ENCODE data around the gene HMCN2. TPM values are rescaled to one million over a fixed set of nuclear protein-coding genes. Genes with fewer than 3 reads are reported as not detected.

The HMCN2 gene
- total RNA-seq, 2 donors from 2014 or later, result 20.1 to 30.6 TPM

GRCh38 chr9:130377612-130378011 lies 112.1 kb downstream of the HMCN2 start:
- no peak overlapping the region for H3K27ac ChIP-seq
- H3K9ac ChIP-seq (ENCODE audit: low read depth in 2 of 2, low read length in 2 of 2), result no peak overlapping the region
- no peaks in the 10 kb centered on the region for H3K27me3 ChIP-seq
- DNase-seq, result no peak
- H3K36me3 ChIP-seq, result no peaks in the 10 kb centered on the region
- H3K4me1 ChIP-seq, result no peaks in the 10 kb centered on the region
- no peak for TF ChIP-seq CTCF (IDR thresholded peaks at IDR 0.05)
- intact Hi-C loops (cut with DNase I), result no loop called here
- H3K4me3 ChIP-seq, result no peak overlapping the region
- H3K9me3 ChIP-seq, result no peaks in the 10 kb centered on the region

- H3K36me3 ChIP-seq, result no peaks in the 10 kb centered on the region
- intact Hi-C loops (cut with DNase I), result no loop called here
- no peak for TF ChIP-seq CTCF (IDR thresholded peaks at IDR 0.05)
Observed at GRCh38 chr9:130378875-130379648, 113.5 kb downstream of the HMCN2 start.

GRCh38 chr9:130379649-130379970 lies 114.0 kb downstream of the HMCN2 start:
- Histone ChIP-seq H3K9ac (ENCODE audit: low read depth in 2 of 2, low read length in 2 of 2) (no peak overlapping the region), H3K4me1 (no peaks in the 10 kb centered on the region), H3K27ac (no peak overlapping the region), H3K9me3 (no peaks in the 10 kb centered on the region), H3K27me3 (no peaks in the 10 kb centered on the region), H3K4me3 (no peak overlapping the region), H3K36me3 (no peaks in the 10 kb centered on the region)
- no peak for DNase-seq
- no peak for TF ChIP-seq CTCF (IDR thresholded peaks at IDR 0.05)
- intact Hi-C loops (cut with DNase I), result no loop called here

More at GRCh38 chr9:130378875-130379648, 113.5 kb downstream of the HMCN2 start:
- no peaks in the 10 kb centered on the region for H3K4me1 ChIP-seq
- H3K9me3 ChIP-seq, result no peaks in the 10 kb centered on the region
- DNase-seq, result no peak
- no peak overlapping the region for H3K4me3 ChIP-seq
- H3K27ac ChIP-seq, result no peak overlapping the region
- H3K27me3 ChIP-seq, result no peaks in the 10 kb centered on the region
- H3K9ac ChIP-seq (ENCODE audit: low read depth in 2 of 2, low read length in 2 of 2), result no peak overlapping the region

GRCh38 chr9:130380920-130381469 lies 115.4 kb downstream of the HMCN2 start:
- Histone ChIP-seq H3K27me3 (no peaks in the 10 kb centered on the region), H3K4me3 (no peak overlapping the region), H3K36me3 (no peaks in the 10 kb centered on the region), H3K4me1 (no peaks in the 10 kb centered on the region), H3K9me3 (no peaks in the 10 kb centered on the region), H3K9ac (ENCODE audit: low read depth in 2 of 2, low read length in 2 of 2) (no peak overlapping the region), H3K27ac (no peak overlapping the region)
- TF ChIP-seq CTCF (IDR thresholded peaks at IDR 0.05), result no peak
- intact Hi-C loops (cut with DNase I), result no loop called here
- DNase-seq, result no peak

- no peak for TF ChIP-seq CTCF (IDR thresholded peaks at IDR 0.05)
- intact Hi-C loops (cut with DNase I), result no loop called here
- no peak overlapping the region for H3K4me3 ChIP-seq
- no peaks in the 10 kb centered on the region for H3K27me3 ChIP-seq
- no peaks in the 10 kb centered on the region for H3K4me1 ChIP-seq
- H3K9ac ChIP-seq (ENCODE audit: low read depth in 2 of 2, low read length in 2 of 2), result no peak overlapping the region
- no peaks in the 10 kb centered on the region for H3K9me3 ChIP-seq
- H3K27ac ChIP-seq, result no peak overlapping the region
- H3K36me3 ChIP-seq, result no peaks in the 10 kb centered on the region
- no peak for DNase-seq
Observed at GRCh38 chr9:130381660-130382059, 116.1 kb downstream of the HMCN2 start.
